Keratinocyte (primary cell): ENCODE results near the gene PRR14. TPM values are rescaled to one million over a fixed set of nuclear protein-coding genes. Genes with fewer than 3 reads are reported as not detected.
"Not testable (repeated sequence)": the region's sequence is repeated elsewhere in the genome, so short reads cannot be mapped to it uniquely, and the experiment has no call there.

ENCODE experiments used
- DNase-seq: peaks from one replicate; pipeline ENCODE4 v3.0.0-alpha.2; 2011; ENCODE audit warnings: low read depth, missing footprints, low spot score
- FAIRE-seq: peaks from 2 replicates; lab custom pipeline; 2011; peaks lifted over from hg19 to GRCh38; lab: Jason Lieb, UNC
- H2AFZ ChIP-seq: 2 replicates; pipeline ENCODE4 v1.6.0; 2012; ENCODE audit warnings: low read length, control low read depth, inconsistent platforms; ENCODE audit not compliant: control insufficient read depth
- H3K27ac ChIP-seq: 2 replicates; pipeline ENCODE4 v1.5.1; 2011; ENCODE audit warnings: low read length; ENCODE audit not compliant: control insufficient read depth, insufficient read depth
- H3K27me3 ChIP-seq: 3 replicates; pipeline ENCODE4 v1.6.0; 2011; ENCODE audit warnings: low read length; ENCODE audit not compliant: control insufficient read depth, insufficient read depth; ENCODE audit errors: extremely low read depth
- H3K36me3 ChIP-seq, 2 experiments: 2 replicates in 1 of 2; 3 replicates in 1 of 2; pipeline ENCODE4 v1.5.1; 2011; ENCODE audit warnings: low read length in 2 of 2, mild to moderate bottlenecking in 1 of 2; ENCODE audit not compliant: control insufficient read depth in 2 of 2, insufficient read depth in 2 of 2; ENCODE audit errors: extremely low read depth in 1 of 2
- H3K4me1 ChIP-seq: 3 replicates; pipeline ENCODE4 v1.5.1; 2011; ENCODE audit warnings: low read length; ENCODE audit not compliant: control insufficient read depth, insufficient read depth; ENCODE audit errors: extremely low read depth
- H3K4me2 ChIP-seq: 3 replicates; pipeline ENCODE4 v1.6.0; 2011; ENCODE audit warnings: low read depth, low read length; ENCODE audit not compliant: control insufficient read depth, insufficient read depth; ENCODE audit errors: extremely low read depth
- H3K4me3 ChIP-seq, 3 experiments: fragments of 200-600 bp in 1 of 3; sonication (generic) in 1 of 3; 2 replicates in 2 of 3; 3 replicates in 1 of 3; pipeline ENCODE4 v1.5.1; 2011 to 2016; ENCODE audit warnings: low read length in 3 of 3, mild to moderate bottlenecking in 3 of 3, control low read depth in 2 of 3, inconsistent platforms in 1 of 3, low read depth in 1 of 3, mixed read lengths in 1 of 3, mixed run types in 1 of 3, moderate library complexity in 1 of 3; ENCODE audit not compliant: control insufficient read depth in 2 of 3, insufficient read depth in 2 of 3; ENCODE audit errors: extremely low read depth in 1 of 3
- H3K79me2 ChIP-seq: 2 replicates; pipeline ENCODE4 v1.6.0; 2012; ENCODE audit warnings: low read length; ENCODE audit not compliant: control insufficient read depth, insufficient read depth
- H3K9ac ChIP-seq: 3 replicates; pipeline ENCODE4 v1.6.0; 2011; ENCODE audit warnings: low read length; ENCODE audit not compliant: control insufficient read depth, insufficient read depth; ENCODE audit errors: extremely low read depth
- H3K9me1 ChIP-seq: 3 replicates; pipeline ENCODE4 v1.6.0; 2011; ENCODE audit warnings: low read length; ENCODE audit not compliant: control insufficient read depth, insufficient read depth; ENCODE audit errors: extremely low read depth
- H3K9me3 ChIP-seq: 2 replicates; pipeline ENCODE4 v1.5.1; 2012; ENCODE audit warnings: low read depth, low read length; ENCODE audit not compliant: control insufficient read depth
- H4K20me1 ChIP-seq: 3 replicates; pipeline ENCODE4 v1.6.0; 2011; ENCODE audit warnings: low read length; ENCODE audit not compliant: control insufficient read depth, insufficient read depth; ENCODE audit errors: extremely low read depth
- CTCF ChIP-seq, 3 experiments: IDR thresholded peaks in 1 of 3; conservative IDR thresholded peaks in 1 of 3; optimal IDR thresholded peaks in 1 of 3; 2 replicates in 2 of 3; 3 replicates in 1 of 3; pipeline versions ENCODE3 to v1.5.1; 2011; ENCODE audit warnings: low read length in 3 of 3, mild to moderate bottlenecking in 3 of 3, moderate library complexity in 2 of 3, control low read depth in 1 of 3, inconsistent platforms in 1 of 3; ENCODE audit not compliant: insufficient read depth in 2 of 3; ENCODE audit errors: extremely low read depth in 1 of 3
- EZH2 ChIP-seq: IDR thresholded peaks from one replicate; pipeline ENCODE4 v1.6.1; 2012; ENCODE audit warnings: inconsistent platforms, mild to moderate bottlenecking, low read length, moderate library complexity
- dilution Hi-C: fragments of 300-500 bp; cut with MboI; formaldehyde crosslinking; loops from one replicate; pipeline ENCODE4 v1.7.0; 2020; ENCODE audit warnings: low sequenced_read_pairs; ENCODE audit not compliant: extremely low pct_ligation_motif_present
- polyA plus RNA-seq, 5 experiments: library from polyadenylated mRNA; depleted of rRNA in 3 of 5; stranded (reverse) in 3 of 5; stranded (forward) in 1 of 5; unstranded in 1 of 5; fragments of >200 nt; gene quantifications; 1 replicate in 1 of 5; 2 replicates in 3 of 5; 3 replicates in 1 of 5; pipeline versions ENCODE4 v1.2.1 to v1.2.3, GENCODE V29; 2011 to 2012; ENCODE audit warnings: missing spikeins in 2 of 5, low read depth in 1 of 5, low replicate concordance in 1 of 5

The PRR14 gene
- polyA plus RNA-seq, 1 donor (not counting 4 experiments of a cell fraction or from before 2014, with no cell fraction given): 7.4 TPM

- Histone ChIP-seq H3K9me3 (no peaks in the 10 kb centered on the region), H3K27ac (peak overlapping the region; percentile 97), H3K4me2 (peak overlapping the region; percentile 94), H3K36me3 (no peaks in the 10 kb centered on the region), H2AFZ (no peak overlapping the region), H4K20me1 (no peaks in the 10 kb centered on the region), H3K27me3 (no peaks in the 10 kb centered on the region), H3K9ac (peak overlapping the region; percentile 98), H3K79me2 (peaks cover 10% of the 10 kb centered on the region), H3K4me3 (peak overlapping the region; percentile 79 to 91 (median 90)), H3K9me1 (no peaks in the 10 kb centered on the region), H3K4me1 (peaks cover 4% of the 10 kb centered on the region)
- DNase-seq (no peak), FAIRE-seq (no peak)
- dilution Hi-C loops: no loop called here
- TF ChIP-seq EZH2 (no peak), CTCF (optimal IDR thresholded peaks at IDR 0.05 in 1 of 3, IDR thresholded peaks at IDR 0.05 in 1 of 3, conservative IDR thresholded peaks at IDR 0.05 in 1 of 3; ENCODE audit: extremely low read depth in 1 of 3, insufficient read depth in 2 of 3, low read length in 3 of 3) (no peak)
These were observed 17.2 kb upstream of the PRR14 start for GRCh38 chr16:30633526-30633925.

GRCh38 chr16:30636599-30636998 is 14.2 kb upstream of the PRR14 start:
- TF ChIP-seq CTCF (optimal IDR thresholded peaks at IDR 0.05 in 1 of 3, IDR thresholded peaks at IDR 0.05 in 1 of 3, conservative IDR thresholded peaks at IDR 0.05 in 1 of 3; ENCODE audit: extremely low read depth in 1 of 3, insufficient read depth in 2 of 3, low read length in 3 of 3) (no peak), EZH2 (no peak)
- no peak overlapping the region for H3K4me2 ChIP-seq
- no peak for FAIRE-seq
- H3K27me3 ChIP-seq: no peaks in the 10 kb centered on the region
- no peak overlapping the region for H3K27ac ChIP-seq
- no peak overlapping the region for H2AFZ ChIP-seq
- H3K4me1 ChIP-seq: peaks cover 4% of the 10 kb centered on the region
- H3K36me3 ChIP-seq: no peaks in the 10 kb centered on the region
- no peak overlapping the region for H3K9ac ChIP-seq
- no peaks in the 10 kb centered on the region for H3K9me3 ChIP-seq
- peaks cover 10% of the 10 kb centered on the region for H3K79me2 ChIP-seq
- no peaks in the 10 kb centered on the region for H4K20me1 ChIP-seq
- H3K4me3 ChIP-seq: no peak overlapping the region
- dilution Hi-C loops: no loop called here
- no peak for DNase-seq
- no peaks in the 10 kb centered on the region for H3K9me1 ChIP-seq

- H4K20me1 ChIP-seq, H3K9me1 ChIP-seq, H2AFZ ChIP-seq, H3K4me3 ChIP-seq, H3K36me3 ChIP-seq, H3K27ac ChIP-seq, dilution Hi-C loops, H3K9ac ChIP-seq, DNase-seq, H3K9me3 ChIP-seq, H3K4me1 ChIP-seq, H3K4me2 ChIP-seq, H3K27me3 ChIP-seq, FAIRE-seq: not testable (repeated sequence)
- H3K79me2 ChIP-seq: peaks cover 10% of the 10 kb centered on the region
These were observed 13.6 kb upstream of the PRR14 start for GRCh38 chr16:30637139-30637538.
